ENCODE results near the gene FADS2. TPM values are rescaled to one million over a fixed set of nuclear protein-coding genes. Genes with fewer than 3 reads are reported as not detected.

Gene FADS2
- total RNA-seq, 1 experiment from 2014 or later: 514 TPM

- Histone ChIP-seq H3K79me2 (ENCODE audit: low read depth) (peaks cover 32% of the 10 kb centered on the region), H3K9me3 (ENCODE audit: insufficient read depth, low read depth) (no peaks in the 10 kb centered on the region), H3K9me2 (ENCODE audit: insufficient read depth) (no peaks in the 10 kb centered on the region), H3K27me3 (ENCODE audit: insufficient read depth, low read depth) (no peaks in the 10 kb centered on the region), H3K4me1 (replicated peaks; ENCODE audit: insufficient read depth) (peaks cover 42% of the 10 kb centered on the region), H3F3A (ENCODE audit: insufficient read depth, low read depth) (peaks cover 62% of the 10 kb centered on the region), H2AFZ (peak overlapping the region; percentile 89), H3K4me2 (peak overlapping the region; percentile 75), H3K27ac (peak overlapping the region; percentile 80), H4K20me1 (ENCODE audit: insufficient read depth) (no peaks in the 10 kb centered on the region), H3K4me3 (peak overlapping the region; percentile 95), H3K36me3 (ENCODE audit: low read depth) (peaks cover 4% of the 10 kb centered on the region)
- ChIA-PET CTCF (no interaction called here), POLR2A (ENCODE audit: unreplicated experiment) (interaction anchor here (0.6 kb wide), 3 partner anchors 218 to 936 kb away, joined by 3 to 17 read pairs (median 6); partner anchors contain the start of gene ZBTB3)
- DNase-seq: no peak
- TF ChIP-seq EZH2 (IDR thresholded peaks at IDR 0.05; ENCODE audit: low read depth) (no peak), CTCF (conservative IDR thresholded peaks at IDR 0.05) (no peak)
- BruUV-seq (replicated peaks): TSS peak; percentile 11
- intact Hi-C loops (cut with micrococcal nuclease; ENCODE audit: unreplicated experiment): loop anchor here (1.0 kb wide), 1 partner anchor 11 kb away; the partner anchor contains the start of gene FADS2
Observed at GRCh38 chr11:61817471-61818202, 10.5 kb upstream of the FADS2 start.

- intact Hi-C loops (cut with micrococcal nuclease; ENCODE audit: unreplicated experiment): no loop called here
- CTCF ChIA-PET: interaction anchor here (0.7 kb wide), 1 partner anchor 28 kb away, joined by 3 read pairs; no protein-coding TSS in a partner anchor
- H3K9me2 ChIP-seq (ENCODE audit: insufficient read depth): no peaks in the 10 kb centered on the region
- H2AFZ ChIP-seq: no peak overlapping the region
- no TSS peak for BruUV-seq (replicated peaks)
- peak overlapping the region; percentile 88 for H3K27ac ChIP-seq
- H3F3A ChIP-seq (ENCODE audit: insufficient read depth, low read depth): peaks cover 45% of the 10 kb centered on the region
- H3K27me3 ChIP-seq (ENCODE audit: insufficient read depth, low read depth): no peaks in the 10 kb centered on the region
- no peaks in the 10 kb centered on the region for H3K36me3 ChIP-seq (ENCODE audit: low read depth)
- peak in 1 of 2 experiments; percentile 49 for DNase-seq
- H4K20me1 ChIP-seq (ENCODE audit: insufficient read depth): no peaks in the 10 kb centered on the region
- H3K4me1 ChIP-seq (replicated peaks; ENCODE audit: insufficient read depth): peaks cover 33% of the 10 kb centered on the region
- TF ChIP-seq EZH2 (IDR thresholded peaks at IDR 0.05; ENCODE audit: low read depth) (no peak), CTCF (conservative IDR thresholded peaks at IDR 0.05) (no peak)
- H3K4me3 ChIP-seq: no peak overlapping the region
- H3K4me2 ChIP-seq: peak overlapping the region; percentile 57
- H3K9me3 ChIP-seq (ENCODE audit: insufficient read depth, low read depth): no peaks in the 10 kb centered on the region
- peaks cover 26% of the 10 kb centered on the region for H3K79me2 ChIP-seq (ENCODE audit: low read depth)
- POLR2A ChIA-PET (ENCODE audit: unreplicated experiment): interaction anchor here (0.6 to 0.7 kb wide), 2 partner anchors 13 to 121 kb away, joined by 5 to 12 read pairs; no protein-coding TSS in a partner anchor
Observed at GRCh38 chr11:61820174-61820573, 7.9 kb upstream of the FADS2 start.

GRCh38 chr11:61826930-61827570, 1.1 kb upstream of the FADS2 start:
- ChIA-PET POLR2A (ENCODE audit: unreplicated experiment) (no interaction called here), CTCF (no interaction called here)
- no peaks in the 10 kb centered on the region for H3K36me3 ChIP-seq (ENCODE audit: low read depth)
- H4K20me1 ChIP-seq (ENCODE audit: insufficient read depth): no peaks in the 10 kb centered on the region
- BruUV-seq (replicated peaks): TSS peak; percentile 84
- intact Hi-C loops (cut with micrococcal nuclease; ENCODE audit: unreplicated experiment): no loop called here
- H3K27ac ChIP-seq: no peak overlapping the region
- 0 out of 2 replicates have a peak, but pooled peaks cover 5% of the 10 kb centered on the region for H3K79me2 ChIP-seq (ENCODE audit: low read depth)
- no peak for DNase-seq
- no peaks in the 10 kb centered on the region for H3F3A ChIP-seq (ENCODE audit: insufficient read depth, low read depth)
- no peaks in the 10 kb centered on the region for H3K4me1 ChIP-seq (replicated peaks; ENCODE audit: insufficient read depth)
- H2AFZ ChIP-seq: no peak overlapping the region
- no peak overlapping the region for H3K4me3 ChIP-seq
- H3K4me2 ChIP-seq: no peak overlapping the region
- TF ChIP-seq CTCF (conservative IDR thresholded peaks at IDR 0.05): no peak
- TF ChIP-seq EZH2 (IDR thresholded peaks at IDR 0.05; ENCODE audit: low read depth): no peak
- no peaks in the 10 kb centered on the region for H3K27me3 ChIP-seq (ENCODE audit: insufficient read depth, low read depth)
- no peaks in the 10 kb centered on the region for H3K9me2 ChIP-seq (ENCODE audit: insufficient read depth)
- no peaks in the 10 kb centered on the region for H3K9me3 ChIP-seq (ENCODE audit: insufficient read depth, low read depth)
